HG03460 (cell line): ENCODE results near the gene PPP2R2C.
A peak's percentile ranks its signal among the peaks of the same experiment; 100 is the strongest.

ENCODE experiments used
- ATAC-seq: cut with Tn5 transposase; IDR thresholded peaks from one replicate; pipeline ENCODE4 v1.9.1; 2021; ENCODE audit not compliant: unreplicated experiment

PPP2R2C gene

DNA sequence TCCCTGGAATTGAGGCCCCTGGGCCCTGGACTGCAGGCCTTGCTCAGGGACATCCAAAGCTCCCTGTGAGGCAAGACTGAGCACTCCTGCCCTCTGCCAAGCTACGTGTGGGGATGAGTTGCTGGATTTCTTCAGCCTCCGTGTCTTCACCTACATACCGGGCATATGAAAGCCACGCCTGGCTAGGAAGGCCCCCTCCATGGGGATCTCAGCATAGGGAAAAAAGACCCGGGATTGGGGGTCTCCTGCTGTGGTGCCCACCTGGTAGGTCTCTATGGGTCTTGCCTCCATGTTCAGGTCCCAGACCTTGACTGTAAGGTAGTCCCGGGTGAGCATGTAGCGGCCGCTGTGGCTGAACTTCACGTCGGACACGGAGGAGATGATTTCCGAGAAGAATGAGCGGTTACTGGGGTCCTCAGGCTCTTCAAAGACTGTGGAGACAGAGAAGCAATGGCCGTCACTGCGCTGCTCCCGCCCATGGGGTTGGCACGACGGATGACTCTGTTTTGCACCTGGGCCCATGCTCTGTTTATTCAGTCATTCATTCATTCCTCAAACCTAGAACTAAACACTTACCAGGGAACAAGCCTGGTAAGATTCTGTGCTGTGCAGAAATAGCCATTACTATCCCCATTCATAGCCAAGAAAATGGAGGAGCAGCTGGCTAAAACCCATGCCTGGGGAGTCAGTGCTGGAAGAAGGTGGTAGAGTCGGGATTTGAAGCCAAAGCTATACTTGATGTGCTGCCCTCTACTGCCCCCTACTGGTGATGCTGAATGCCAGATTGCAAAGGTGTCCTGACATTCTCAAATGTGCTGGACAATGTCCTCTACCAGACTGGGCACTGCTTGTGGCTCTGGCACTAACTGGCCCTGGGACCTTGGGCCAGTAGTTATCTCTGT is 138.9 kb downstream of the PPP2R2C start:
- ATAC-seq = no peak

GRCh38 chr4:6332669-6333050 is 139.8 kb downstream of the PPP2R2C start:
- no peak for ATAC-seq

DNA sequence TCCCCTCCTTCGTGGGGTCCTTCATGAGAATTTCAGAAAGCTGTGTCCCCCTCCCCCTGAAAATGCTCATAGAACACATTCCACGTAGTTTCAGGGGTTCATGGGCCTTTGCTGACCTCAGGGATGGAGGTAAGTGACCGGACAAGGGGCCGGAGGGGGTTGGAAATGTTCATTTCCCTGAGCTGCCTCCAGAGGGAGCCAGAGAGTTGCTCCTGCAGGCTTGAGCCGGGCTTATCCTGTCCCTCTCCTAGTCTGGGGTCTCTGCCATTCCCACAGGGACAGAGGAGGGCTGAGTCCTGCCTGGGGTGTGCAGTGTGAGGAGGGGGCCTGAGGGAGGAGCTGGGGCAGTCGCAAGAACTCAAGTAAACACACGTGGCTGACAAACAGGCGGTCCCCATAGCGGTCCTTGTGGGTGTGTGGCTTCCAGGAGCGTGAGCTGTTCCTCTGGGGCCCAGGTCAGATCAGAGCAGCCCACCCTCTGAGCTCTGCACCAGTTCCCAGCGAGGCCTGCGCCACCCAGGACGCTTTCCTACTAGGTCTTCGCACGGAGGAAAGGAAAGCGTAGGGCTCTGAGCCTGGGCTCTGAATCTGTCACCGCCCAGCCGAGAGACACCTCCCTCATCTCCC is 140.3 kb downstream of the PPP2R2C start:
- no peak for ATAC-seq

- ATAC-seq = no peak
Measured at GRCh38 chr4:6331468-6331867, 140.9 kb downstream of the PPP2R2C start.

GRCh38 chr4:6331018-6331417 is 141.4 kb downstream of the PPP2R2C start:
- no peak for ATAC-seq

GRCh38 chr4:6330384-6330767 is 142.0 kb downstream of the PPP2R2C start:
- no peak for ATAC-seq

GRCh38 chr4:6329478-6330383 is 142.7 kb downstream of the PPP2R2C start:
- no peak for ATAC-seq

DNA sequence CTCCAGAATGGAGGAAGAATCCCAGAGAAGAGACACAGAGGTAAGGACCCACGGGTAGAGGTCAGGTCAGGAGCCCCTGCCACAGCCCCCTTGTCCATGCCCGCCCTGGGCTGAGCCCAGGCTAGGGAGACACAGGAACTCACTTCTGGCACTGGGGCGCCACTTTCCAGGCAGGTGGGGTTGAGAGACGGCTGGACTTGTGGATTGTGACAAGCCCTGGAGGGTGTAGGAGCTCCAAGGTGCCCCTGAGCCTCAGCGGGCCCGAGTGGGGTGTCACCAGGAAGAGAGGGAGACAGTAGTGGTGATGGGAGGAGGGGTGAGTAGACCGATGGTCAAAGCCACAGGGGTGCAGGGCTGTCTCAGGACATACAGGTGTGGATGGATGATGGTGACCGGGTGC is 143.9 kb downstream of the PPP2R2C start:
- ATAC-seq = no peak

- ATAC-seq = no peak
Measured at GRCh38 chr4:6327220-6327917, 145.0 kb downstream of the PPP2R2C start.

- ATAC-seq = no peak
Measured at GRCh38 chr4:6326312-6327060, 145.9 kb downstream of the PPP2R2C start.

GRCh38 chr4:6325788-6326290 is 146.6 kb downstream of the PPP2R2C start:
- ATAC-seq = no peak

GRCh38 chr4:6324999-6325787 is 147.2 kb downstream of the PPP2R2C start:
- no peak for ATAC-seq

GRCh38 chr4:6324461-6324998 is 147.9 kb downstream of the PPP2R2C start:
- no peak for ATAC-seq

DNA sequence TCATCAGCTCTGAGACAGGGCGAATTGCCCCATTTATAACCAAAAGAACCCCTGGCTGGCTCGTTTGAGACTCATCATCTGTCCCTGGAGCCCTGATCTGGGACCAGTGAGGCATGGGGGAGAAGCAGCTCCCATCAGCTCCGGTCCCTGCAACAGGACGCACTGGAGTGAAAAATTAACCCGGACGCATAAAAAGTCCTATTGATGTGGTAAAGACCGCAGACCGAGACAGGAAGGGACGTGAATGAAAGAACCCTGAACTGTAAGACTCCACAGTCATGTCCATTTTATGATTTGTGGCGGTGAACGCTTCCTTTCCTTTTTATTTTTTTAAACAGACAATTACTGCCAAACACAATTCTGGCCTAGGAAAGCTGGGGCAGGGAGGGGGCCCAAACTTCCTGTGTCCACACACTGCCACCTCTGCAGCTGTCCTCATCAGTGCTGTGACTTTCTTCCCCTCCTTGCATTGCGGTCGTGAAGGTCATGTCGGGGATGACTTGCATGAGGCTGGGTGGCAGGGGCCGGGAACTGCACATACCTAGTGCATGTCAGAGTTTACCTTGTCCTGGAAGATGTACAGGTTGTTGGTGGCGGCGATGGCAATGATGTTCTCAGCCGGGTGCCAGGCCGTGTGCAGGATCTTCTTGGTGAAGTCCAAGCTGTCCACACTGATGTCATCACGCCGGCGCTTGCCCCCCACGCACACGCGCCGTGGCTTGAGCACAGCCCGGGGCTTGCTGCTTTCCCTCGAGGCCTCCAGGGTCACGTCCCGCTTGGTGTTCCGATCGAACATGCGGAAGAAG is 149.4 kb downstream of the PPP2R2C start:
- peak; percentile 50 for ATAC-seq

DNA sequence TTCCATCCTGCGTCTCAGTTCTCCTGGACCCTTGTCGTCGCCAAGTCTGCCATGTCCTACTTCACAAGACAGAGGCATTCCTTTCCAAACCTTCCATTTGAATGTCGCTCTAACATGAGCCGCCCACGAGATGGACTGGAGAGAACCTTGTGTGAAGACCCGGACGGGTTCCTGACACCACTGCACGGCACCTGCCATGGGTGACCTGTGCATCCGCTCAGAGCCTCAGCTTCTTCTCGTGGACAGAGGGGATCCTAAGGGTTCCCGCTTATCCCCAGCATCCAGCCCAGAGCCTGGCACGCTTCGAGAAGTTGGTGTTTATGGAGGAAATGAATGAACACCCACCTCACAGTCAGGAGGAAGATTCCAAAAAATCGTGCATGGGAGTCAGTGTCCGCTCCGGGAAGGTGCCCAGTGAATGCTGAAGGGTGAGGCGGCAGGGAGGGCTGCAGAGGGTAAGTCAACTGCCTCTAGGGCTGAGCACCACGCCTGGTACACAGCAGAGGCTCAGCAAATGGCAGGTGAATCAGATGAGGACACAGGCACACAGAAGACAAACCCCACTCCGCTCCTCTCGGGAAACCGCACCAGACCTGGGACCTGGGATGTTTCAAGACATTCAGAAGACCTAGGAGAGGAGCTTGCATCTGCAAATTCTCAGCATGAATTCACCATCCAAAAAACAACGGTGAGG is 150.2 kb downstream of the PPP2R2C start:
- ATAC-seq = no peak

DNA sequence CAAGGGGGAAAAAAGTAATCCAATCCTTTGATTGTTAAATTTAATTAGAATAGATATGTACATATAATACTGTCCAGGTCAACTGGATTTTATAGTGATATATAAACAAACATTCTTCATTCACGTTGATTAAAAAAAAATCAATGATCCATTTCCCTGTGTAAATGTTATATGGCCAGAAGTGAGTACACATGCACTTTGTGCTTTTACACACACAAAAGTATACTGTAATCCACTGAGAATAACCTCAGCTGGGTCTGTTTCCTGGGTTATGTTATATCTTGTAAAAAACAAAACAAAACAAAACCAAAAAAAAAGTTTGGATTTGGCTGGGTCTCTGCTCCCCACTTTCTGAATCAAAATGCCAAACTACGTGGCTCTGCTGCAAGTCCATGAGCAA is 151.1 kb downstream of the PPP2R2C start:
- no peak for ATAC-seq

- ATAC-seq = no peak
Measured at GRCh38 chr4:6320663-6321062, 151.8 kb downstream of the PPP2R2C start.
